Adrenal gland (tissue), 5 donors: ENCODE measurements around the gene RPN1.

Experiments used
- POLR2A ChIP-seq, 2 donors: fragments of 450-650 bp; IDR thresholded peaks; one replicate each; pipeline ENCODE4 v1.6.1; 2017; ENCODE audit warnings: antibody characterized with exemption in 2 of 2, mild to moderate bottlenecking in 2 of 2, moderate library complexity in 1 of 2
- TF ChIP-seq, protein P1 (sequence below), 6 experiments: fragments of 450-650 bp in 4 of 6; fragments of 200-600 bp in 2 of 6; sonication (generic) in 1 of 6; IDR thresholded peaks; 1 replicate in 5 of 6; 2 replicates in 1 of 6; pipeline versions ENCODE4 v1.5.1 to v1.8.0; 2016 to 2021; ENCODE audit warnings: antibody characterized with exemption in 6 of 6, mild to moderate bottlenecking in 2 of 6, moderate library complexity in 1 of 6
- donor health status: DM: no; HTN: no; CAD: no.

DNA sequence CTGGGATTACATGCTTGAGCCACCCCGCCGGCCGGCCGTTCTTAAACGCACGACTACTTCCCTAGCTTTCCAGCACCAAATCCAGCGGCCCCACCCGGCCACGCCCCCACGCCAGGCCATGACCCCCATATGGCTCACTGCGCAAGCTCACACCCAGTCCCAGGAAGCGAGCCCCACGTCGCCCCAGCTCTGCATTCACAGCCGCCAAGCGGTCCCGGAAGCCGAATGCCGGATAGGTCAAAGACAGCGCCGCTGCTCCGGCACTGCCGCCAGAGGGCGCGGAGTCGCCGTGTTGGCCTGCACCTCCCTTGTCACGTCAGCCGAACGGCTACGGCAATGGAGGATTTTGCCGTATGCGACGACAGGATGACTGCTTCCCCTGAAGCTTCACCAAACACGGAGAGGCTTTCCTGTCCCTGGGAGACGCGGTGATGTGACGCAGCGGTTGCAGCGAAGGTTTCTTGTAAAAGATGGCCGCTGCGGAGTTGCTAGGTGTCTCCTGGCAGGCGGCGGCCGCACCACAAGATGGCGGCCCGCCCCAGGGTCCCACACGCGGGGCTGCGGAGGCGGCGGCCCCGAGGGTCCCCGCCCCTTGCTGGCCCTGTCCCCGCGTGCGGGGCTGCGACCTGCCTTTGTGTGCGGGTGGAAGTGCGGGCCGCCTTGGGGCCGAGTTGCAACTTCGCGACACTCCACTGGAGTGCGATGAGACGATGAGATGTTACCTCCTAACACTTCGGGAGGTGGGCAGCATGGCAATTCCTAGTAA lies 30.2 kb upstream of the RPN1 start:
- TF ChIP-seq, protein P1, sequence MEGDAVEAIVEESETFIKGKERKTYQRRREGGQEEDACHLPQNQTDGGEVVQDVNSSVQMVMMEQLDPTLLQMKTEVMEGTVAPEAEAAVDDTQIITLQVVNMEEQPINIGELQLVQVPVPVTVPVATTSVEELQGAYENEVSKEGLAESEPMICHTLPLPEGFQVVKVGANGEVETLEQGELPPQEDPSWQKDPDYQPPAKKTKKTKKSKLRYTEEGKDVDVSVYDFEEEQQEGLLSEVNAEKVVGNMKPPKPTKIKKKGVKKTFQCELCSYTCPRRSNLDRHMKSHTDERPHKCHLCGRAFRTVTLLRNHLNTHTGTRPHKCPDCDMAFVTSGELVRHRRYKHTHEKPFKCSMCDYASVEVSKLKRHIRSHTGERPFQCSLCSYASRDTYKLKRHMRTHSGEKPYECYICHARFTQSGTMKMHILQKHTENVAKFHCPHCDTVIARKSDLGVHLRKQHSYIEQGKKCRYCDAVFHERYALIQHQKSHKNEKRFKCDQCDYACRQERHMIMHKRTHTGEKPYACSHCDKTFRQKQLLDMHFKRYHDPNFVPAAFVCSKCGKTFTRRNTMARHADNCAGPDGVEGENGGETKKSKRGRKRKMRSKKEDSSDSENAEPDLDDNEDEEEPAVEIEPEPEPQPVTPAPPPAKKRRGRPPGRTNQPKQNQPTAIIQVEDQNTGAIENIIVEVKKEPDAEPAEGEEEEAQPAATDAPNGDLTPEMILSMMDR (IDR thresholded peaks at IDR 0.05): peak; percentile 92 to 100 (median 100)
- TF ChIP-seq POLR2A (IDR thresholded peaks at IDR 0.05): peak; percentile 88 to 89
